Sciatic nerve (tissue), 2 donors: ENCODE measurements around the gene IGSF6. TPM values are rescaled to one million over a fixed set of nuclear protein-coding genes. Genes with fewer than 3 reads are reported as not detected.
"Not testable (repeated sequence)": the region's sequence is repeated elsewhere in the genome, so short reads cannot be mapped to it uniquely, and the experiment has no call there.

Experiments
- ATAC-seq: fragments of 200-7000 bp; cut with Tn5 transposase; one replicate; pipeline ENCODE4 v1.9.1; 2020; ENCODE audit warnings: mild to moderate bottlenecking, moderate library complexity
- DNase-seq: peaks from one replicate; pipeline ENCODE4 v3.0.0-alpha.2; 2020; ENCODE audit warnings: low spot score
- intact Hi-C: fragments of 100-400 bp; cut with DNase I; formaldehyde crosslinking; loops from one replicate; pipeline ENCODE4 v1.14.2; 2022
- total RNA-seq: library from RNA; stranded (reverse); fragmentation: NEBNext Ultra II Directional; extraction: Animal tissue kit (Norgen Biotek cat#: 25700); gene quantifications from one replicate; pipeline ENCODE4 v1.2.1, GENCODE V29; 2021
- donor health status: DM: no; HTN: no; CAD: no.
- donor health status: DM: no; HTN: no; CAD: no.

IGSF6 gene
- total RNA-seq, 1 donor from 2014 or later = 9.1 TPM

DNA sequence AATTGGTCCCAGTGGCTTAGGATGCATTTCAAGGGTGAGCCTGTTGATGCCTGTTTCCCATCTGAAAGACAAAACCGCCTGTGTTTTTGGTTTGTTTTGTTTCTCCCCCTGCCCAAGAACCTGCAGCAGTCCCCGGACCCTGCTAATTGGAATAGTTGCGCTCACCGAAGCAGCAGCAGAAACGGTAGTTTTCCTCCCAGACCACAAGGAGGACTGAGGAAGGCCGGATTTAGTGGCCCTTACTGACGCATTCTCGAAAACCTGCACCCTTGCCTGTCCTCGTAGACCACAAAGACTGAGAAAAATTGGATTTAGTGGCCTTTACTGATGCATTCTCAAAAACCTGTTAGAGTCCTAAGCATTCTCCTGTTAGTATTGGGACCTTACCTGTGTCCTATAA, 16.7 kb downstream of the IGSF6 start:
- intact Hi-C loops, ATAC-seq, DNase-seq: not testable (repeated sequence)

DNA sequence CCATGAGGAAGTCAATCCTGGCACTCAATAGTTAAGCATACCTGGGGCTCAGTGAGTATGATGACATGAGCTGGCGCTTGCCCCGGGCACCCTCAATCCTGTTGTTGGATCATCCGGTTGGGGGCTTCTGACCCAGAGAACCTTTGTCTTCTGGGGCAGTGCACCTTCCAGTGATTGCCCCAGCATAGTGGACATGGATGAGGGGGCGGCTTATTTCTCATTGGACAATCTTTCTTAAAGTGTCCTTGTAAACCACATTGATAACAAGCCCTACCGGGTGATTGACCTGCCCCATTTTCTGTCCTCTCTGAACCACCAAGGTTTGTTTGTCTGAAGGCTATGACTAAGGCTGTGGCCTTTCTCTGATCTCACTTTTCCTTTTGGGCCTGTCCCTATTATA, 18.2 kb downstream of the IGSF6 start:
- ATAC-seq (no peak), DNase-seq (no peak)
- intact Hi-C loops = no loop called here

DNA sequence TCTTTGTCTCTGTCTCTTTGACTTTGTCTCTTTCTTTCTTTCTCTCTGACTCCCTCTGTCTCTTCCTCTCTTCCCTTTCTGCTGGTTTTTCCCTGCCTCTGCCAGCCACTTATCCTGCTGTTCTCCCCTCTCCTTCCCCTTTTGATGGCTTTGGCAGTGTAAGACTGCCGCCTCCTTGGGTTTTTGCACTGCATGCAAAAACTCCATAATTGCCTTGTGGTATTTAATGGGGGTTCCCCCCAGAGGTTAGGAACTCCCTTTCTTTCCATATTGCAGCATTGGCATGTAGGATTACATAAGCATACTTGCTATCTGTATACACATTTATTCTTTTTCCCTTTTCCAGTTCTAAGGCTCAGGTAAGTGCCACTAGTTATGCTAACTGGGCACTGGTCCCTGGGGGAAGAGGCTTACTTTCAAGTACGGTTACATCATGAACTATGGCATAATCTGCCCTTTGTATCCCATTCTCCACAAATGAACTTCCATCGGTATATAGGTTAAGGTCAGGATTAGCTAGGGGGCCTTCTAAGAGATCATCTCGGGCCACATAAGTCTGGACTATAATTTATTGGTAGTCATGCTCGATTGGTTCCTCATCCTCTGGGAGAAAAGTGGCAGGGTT, 20.3 kb downstream of the IGSF6 start:
- ATAC-seq, DNase-seq, intact Hi-C loops: not testable (repeated sequence)

DNA sequence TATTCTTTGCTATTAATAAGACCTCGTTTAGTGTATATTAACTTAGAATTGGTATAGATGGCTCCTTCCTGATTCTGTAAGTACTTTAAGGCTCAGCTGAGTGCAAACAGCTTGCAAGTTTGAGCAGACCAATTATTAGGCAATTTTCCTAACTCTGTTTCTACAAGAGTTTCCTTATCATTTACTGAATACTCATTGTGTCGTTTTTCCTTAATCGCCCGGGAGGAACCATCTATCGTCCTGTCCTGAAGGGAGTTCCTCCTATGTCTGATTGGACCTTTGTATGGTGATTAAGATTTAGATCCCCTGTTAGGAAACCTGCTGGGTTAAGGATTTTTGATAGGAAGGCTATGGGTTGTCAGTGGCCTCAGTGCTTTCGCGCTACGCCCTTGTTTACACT, 21.0 kb downstream of the IGSF6 start:
- intact Hi-C loops, DNase-seq, ATAC-seq: not testable (repeated sequence)

DNA sequence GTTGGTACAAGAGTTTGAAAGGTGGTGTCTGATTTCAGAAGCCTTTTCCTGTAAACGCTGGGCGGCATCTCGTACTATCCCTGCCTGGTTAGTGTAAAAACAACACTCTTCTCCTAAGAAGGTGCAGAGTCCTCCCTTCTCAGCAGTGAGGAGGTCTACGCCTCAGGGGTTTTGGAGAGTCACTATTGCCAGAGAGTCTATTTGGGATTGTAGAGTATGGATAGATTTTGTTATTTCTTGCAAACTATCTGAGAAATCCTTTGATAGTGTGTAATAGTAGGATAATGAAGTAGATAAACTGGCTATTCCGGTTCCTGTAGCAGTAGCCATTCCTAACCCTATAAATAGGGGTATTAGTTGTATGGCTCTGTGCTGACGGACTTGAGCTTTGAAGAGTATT, 21.5 kb downstream of the IGSF6 start:
- ATAC-seq, intact Hi-C loops, DNase-seq: not testable (repeated sequence)

DNA sequence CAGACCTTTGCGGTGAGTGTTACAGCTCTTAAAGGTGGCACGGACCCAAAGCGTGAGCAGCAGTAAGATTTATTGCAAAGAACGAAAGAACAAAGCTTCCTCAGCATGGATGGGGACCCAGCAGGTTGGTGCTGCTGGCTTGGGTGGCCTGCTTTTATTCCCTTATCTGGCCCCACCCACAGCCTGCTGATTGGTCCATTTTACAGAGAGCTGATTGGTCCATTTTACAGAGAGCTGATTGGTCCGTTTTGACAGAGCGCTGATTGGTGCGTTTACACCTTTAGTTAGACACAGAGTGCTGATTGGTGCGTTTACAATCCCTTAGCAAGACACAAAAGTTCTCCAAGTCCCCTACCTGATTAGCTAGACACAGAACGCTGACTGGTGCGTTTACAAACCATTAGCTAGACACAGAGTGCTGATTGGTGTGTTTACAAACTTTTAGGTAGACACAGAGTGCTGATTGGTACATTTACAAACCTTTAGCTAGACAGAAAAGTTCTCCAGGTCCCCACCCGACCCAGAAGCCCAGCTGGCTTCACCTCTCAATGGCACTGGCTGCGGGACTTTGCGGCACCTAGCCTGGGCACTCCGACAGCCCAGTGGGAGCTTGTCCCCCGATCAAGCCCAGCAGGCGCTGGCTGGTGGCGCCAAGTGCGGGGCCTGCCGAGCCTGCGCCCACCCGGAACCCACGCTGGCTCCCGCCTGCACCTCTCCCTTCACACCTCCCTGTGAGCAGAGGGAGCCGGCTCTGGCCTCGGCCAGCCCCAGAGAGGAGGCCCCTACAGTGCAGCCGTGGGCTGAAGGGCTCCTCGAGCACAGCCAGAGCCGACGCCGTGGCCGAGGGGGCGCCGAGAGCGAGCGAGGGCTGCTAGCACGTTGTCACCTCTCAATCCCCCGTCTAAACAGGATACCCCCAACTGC, 22.5 kb downstream of the IGSF6 start:
- intact Hi-C loops, DNase-seq, ATAC-seq: not testable (repeated sequence)

DNA sequence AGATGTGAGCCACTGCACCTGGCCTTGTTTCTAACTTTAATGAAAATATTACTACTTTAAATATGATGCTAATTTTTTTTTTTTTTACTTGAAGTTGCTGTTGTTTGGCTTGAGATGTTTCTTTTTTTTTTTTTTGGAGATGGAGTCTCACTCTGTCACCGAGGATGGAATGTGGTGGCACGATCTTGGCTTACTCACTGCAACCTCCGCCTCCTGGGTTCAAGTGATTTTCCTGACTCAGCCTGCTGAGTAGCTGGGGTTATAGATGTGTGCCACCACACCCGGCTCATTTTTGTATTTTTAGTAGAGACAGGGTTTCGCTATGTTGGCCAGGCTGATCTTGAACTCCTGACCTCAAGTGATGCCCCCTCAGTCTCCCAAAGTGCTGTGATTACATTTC, 23.6 kb downstream of the IGSF6 start:
- intact Hi-C loops = no loop called here
- ATAC-seq = no peak
- no peak for DNase-seq

DNA sequence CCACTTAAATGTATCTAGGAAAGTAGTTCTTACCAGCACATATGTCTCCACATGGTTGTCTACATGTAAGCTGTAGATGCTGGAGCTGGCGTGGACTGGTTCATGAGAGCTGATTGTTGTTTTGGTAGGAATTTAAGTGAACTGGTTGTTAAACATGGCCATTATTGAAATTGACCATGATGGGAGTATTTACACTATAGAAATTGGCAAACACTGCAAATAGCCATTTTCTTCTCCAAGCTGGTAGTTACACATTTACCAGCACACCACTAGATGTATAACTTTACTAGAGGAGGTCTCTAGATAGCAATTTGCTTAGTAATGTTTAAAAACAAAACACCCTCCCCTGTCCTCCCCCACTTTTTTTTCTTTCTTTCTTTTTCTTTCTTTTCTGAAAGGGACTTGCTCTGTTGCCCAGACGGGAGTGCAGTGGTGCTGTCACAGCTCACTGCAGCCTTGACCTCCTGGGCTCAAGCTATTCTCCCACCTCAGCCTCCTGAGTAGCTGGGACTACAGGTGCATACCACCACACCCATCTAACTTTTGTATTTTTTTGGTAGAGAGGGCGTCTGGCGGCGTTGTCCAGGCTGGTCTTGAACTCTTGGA, 24.2 kb downstream of the IGSF6 start:
- intact Hi-C loops = no loop called here
- ATAC-seq (no peak), DNase-seq (no peak)

DNA sequence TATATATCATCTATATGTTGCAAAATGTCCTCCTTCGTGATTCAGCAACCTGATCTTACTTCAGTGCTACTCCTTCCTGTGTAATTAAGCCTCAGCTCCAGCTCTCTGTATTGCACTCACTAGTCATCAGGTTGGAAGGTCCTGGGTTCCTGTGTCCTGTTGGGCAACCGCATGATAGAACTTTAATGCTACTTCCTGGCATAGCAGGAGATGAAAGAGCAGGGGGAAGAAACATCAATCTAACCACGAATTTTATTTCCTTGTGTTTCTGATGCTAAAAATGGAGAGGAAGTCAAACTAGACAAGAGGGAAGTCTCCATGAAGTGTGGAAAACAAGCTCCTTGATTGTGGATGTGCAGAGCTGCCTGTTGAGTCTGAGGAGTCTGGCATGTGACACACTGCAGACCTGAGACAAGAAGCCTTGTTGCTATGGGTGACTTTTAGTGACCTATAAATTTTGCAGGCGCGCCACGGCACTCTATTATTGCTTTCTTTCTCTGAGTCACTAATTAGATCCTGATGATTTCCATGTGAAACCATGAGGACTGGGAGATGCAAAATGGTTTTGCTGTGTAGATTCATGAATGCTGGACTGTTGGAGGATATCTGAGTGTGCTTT, 25.6 kb downstream of the IGSF6 start:
- no peak for DNase-seq
- intact Hi-C loops = no loop called here
- ATAC-seq = peak; percentile 94

DNA sequence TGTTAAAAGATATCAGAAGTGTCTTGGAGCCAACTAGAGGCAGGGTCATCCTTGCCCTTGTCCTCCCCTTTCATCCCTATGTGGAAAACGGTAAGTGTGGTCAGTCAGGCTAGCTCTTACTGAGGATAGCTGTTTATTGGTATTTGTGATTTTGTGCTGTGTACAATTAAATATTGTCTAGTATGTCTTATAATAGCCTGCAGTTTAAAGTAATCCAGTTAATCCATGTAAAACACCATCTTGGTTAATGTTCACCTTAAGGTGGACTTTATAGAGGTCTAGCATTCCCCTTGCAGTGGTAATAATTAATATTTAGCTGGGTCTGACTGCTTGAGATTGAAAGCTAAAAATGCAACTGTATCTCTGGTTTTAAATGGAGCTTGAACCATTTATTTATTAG, 27.4 kb downstream of the IGSF6 start:
- DNase-seq (no peak), ATAC-seq (no peak)
- intact Hi-C loops = no loop called here

DNA sequence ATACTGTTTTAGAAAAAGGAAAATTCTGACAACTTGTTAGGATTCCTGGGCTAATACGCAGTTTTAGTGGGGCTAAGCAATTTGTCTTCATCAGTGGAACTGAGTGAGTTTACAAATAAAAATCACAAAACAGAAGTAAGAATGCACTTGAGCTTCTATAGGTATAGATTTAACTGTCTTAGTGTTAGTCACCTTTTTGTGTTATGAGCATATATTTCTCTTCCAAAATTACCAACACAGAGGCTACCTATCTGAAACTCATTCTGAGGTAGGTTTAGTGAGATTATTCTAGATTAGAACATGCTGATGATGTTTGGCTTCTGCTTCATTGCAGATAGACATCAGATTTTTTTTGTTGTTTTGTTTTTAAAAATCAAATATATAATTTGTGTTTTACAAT, 29.9 kb downstream of the IGSF6 start:
- ATAC-seq (no peak), DNase-seq (no peak)
- intact Hi-C loops = no loop called here

DNA sequence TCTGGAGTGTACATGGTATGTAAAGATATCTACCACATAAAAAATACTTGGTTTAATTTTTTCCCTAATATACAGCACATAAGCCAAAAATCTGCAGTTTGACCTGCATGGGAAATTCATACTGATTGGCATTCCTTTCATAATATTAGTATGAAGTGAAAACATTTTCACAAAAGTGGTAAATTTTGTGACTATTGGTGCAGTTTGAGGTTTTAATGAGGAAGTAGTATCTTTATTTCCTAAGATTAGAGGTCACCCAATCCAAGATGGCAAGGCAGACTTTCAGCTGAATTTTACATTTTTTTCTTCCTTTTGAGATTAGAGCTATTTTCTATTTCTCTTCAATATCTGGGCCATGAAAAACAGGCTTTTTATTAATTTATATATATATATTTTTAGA, 31.8 kb downstream of the IGSF6 start:
- no peak for DNase-seq
- no peak for ATAC-seq
- intact Hi-C loops = no loop called here

DNA sequence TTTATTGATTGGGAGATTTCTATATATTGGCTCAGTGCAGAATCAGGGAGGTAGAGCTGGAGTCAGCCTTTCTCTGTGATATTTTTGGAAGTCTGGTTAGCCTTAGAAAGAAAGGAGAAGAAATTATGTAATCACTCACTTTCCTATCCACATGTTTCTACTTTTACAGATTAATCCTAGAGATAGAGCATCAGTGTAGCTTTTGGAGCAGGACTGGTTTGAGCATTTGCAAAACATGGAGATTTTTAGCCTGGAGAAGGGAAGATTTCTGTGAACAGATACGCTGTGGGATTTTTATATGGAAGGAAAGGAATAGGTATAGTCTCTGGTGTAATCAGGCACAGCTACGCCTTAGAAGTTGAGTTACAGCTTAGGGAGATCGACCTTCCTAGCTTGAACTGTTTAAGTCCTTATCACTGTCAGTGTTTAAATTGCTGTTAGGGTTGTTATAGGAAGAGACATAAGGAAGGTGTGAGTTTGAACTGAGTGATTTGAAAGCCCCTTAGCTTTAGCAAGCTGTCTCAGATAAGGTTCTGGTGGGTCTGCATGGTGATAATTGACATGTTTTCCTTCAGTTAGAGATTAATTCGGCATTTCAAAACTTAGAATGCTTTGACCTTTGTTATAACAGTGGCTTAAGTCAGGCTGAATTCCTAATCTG, 32.5 kb downstream of the IGSF6 start:
- no peak for ATAC-seq
- intact Hi-C loops = no loop called here
- no peak for DNase-seq

DNA sequence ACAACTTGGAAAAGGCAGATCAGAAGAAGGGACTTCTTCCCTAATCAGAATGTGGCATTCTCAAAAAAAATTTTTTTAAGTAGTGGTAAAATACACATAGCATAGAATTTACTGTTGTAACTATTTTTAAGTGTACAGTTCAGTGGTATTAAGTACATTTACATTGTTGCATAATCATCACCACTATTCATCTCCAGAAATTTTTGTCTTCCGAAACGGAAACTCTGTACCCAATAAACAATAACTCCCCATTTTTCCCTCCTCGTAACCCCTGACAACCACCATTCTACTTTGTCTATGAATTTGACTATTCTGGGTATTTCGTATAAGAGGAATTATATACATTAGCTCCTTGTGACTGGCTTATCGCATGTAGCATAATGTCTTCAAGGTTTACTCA, 34.1 kb downstream of the IGSF6 start:
- DNase-seq (no peak), ATAC-seq (no peak)
- intact Hi-C loops = no loop called here

DNA sequence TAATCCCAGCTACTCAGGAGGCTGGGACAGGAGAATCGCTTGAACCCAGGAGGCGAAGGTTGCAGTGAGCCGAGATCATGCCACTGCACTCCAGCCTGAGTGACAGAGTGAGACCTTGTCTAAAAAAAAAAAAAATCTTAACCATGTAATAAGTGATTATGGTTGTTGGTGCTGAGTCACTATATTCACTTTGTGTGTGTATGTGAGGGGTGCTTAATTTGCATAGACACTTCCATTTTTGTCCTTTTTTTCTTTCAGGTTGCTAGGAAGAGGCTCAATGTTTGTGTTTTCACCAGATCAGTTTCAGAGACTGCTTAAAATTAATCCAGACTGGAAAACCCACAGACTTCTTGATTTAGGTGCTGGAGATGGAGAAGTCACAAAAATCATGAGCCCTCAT, 34.8 kb downstream of the IGSF6 start:
- DNase-seq (no peak), ATAC-seq (no peak)
- intact Hi-C loops = no loop called here

DNA sequence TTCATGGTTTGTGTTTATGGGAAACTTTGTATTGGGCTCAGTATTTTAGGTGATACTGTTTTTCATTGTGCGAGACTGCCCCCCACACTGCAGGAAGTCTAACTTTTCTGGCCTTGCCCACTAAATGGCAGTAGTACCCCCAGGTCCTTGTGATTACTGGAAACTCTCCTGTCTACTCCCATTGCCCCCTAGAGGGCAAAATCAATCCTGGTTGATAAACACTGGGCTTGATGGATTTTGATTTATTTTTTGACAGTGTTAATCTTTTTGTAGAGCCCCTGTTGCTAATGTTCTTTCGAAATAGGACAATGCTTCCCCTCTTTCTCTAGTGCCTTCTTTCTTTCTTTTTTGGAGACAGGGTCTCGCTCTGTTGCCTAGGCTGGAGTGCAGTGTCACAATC, 37.5 kb downstream of the IGSF6 start:
- no peak for ATAC-seq
- DNase-seq = no peak
- intact Hi-C loops = no loop called here

DNA sequence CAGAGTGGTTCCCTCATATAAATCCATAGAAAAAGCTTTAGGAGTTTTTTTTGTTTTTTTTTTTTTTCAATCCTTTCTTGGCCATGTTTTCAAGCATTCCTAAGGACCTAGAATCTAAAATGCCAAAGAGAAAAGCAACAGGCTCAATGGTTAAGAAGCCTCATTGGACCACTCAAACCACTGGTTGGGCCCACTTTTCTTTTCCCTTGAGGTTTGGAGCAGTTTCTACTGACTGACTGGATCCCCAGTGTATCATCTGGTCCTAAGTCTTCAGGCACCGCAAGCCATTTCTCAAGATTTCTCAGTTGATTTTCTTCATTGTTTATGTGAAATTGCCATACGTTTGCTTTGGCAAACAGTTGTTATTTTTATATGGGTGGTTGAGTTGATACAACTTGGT, 38.6 kb downstream of the IGSF6 start:
- intact Hi-C loops = no loop called here
- ATAC-seq (no peak), DNase-seq (no peak)

DNA sequence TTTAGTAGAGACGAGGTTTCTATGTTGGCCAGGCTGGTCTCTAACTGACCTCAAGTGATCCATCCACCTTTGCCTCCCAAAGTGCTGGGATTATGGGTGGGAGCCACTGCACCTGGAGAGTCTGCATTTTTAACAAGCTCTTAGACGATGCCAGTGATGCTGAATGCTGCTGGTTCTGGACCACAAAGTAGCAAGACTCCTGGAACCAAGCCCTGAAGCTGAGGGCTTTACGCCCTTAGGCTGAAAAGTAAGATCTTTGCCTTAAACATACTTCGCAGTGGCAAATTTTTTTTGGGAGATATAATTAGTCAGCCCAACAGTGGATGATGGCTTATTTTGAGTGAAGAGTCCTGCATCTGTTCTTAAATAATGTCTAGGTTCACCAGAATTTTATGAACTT, 39.0 kb downstream of the IGSF6 start:
- ATAC-seq = no peak

More for the DNA sequence above, 39.0 kb downstream of the IGSF6 start:
- intact Hi-C loops = no loop called here
- no peak for DNase-seq
